GM18909 (cell line): Measurements from ENCODE around the gene KIF16B.
"Not testable (repeated sequence)": the region's sequence is repeated elsewhere in the genome, so short reads cannot be mapped to it uniquely, and the experiment has no call there.

Source experiments
- ATAC-seq: cut with Tn5 transposase; IDR thresholded peaks from one replicate; pipeline ENCODE4 v1.9.1; 2021; ENCODE audit warnings: mild to moderate bottlenecking; ENCODE audit not compliant: unreplicated experiment, poor library complexity

The KIF16B gene

GRCh38 chr20:16271450-16271849 lies 301.8 kb downstream of the KIF16B start:
- no peak for ATAC-seq

- no peak for ATAC-seq
Observed at GRCh38 chr20:16270989-16271388, 302.3 kb downstream of the KIF16B start.

GRCh38 chr20:16270314-16270931 lies 302.8 kb downstream of the KIF16B start:
- ATAC-seq = no peak

- no peak for ATAC-seq
Observed at GRCh38 chr20:16267526-16267925, 305.7 kb downstream of the KIF16B start.

DNA sequence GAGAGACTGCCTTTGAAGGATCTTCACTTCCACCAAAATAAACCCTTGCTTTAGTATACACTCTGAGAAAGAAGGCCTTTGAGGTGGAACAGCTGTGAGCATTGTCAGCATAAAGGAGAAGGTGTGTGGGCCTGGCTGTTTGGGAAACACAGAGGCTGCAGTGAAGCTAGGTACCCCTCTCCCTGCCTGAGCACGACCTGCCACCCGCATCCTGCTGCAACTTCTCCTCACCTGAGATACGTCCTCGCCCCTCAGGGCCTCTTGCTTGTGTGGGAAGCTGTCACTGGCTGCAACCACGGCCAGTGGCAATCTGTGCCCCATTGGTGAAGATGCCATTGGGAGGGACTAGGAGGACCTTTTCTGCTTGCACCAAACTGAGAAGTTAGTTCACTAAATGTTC lies 307.9 kb downstream of the KIF16B start:
- ATAC-seq = no peak

DNA sequence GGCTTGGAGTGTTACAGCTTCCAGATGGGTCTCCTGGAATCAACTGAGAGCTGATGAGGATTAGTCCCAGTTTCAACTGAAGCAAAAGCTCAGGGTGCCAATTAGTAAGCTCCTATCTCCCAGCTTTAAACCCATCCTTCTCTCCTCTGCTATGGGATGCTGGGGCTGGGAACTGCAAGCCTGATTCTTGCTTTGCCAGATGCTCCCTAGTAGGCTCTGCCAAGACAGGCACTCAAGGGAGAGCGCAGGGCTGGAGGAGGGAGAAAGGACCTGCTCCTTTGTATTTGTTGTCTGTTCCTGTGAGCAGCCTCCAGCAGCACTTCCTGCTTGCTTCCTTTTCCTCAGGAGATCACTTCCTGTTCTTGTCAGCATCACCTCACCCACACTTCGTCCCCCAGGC lies 309.7 kb downstream of the KIF16B start:
- no peak for ATAC-seq

- ATAC-seq = no peak
Observed at GRCh38 chr20:16262594-16262993, 310.7 kb downstream of the KIF16B start.

- ATAC-seq = no peak
Observed at GRCh38 chr20:16261733-16262273, 311.4 kb downstream of the KIF16B start.

DNA sequence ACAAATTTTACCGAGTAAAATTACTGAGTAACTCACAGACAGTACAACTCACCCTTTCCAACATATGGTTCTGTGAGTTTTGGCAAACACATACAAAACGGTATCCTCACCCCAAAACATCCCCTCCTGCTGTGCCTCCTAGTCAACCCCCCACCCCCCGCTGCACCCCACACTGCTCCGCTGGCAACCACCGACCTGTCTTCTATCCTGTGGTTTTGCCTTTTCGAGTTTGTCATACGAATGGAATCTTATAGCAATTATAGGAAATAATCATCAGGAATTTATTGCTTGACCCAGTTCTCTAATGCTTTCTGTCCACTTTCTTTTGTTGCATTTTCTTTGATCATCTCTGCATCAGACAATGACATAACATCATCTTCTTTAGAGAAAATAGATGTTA lies 312.3 kb downstream of the KIF16B start:
- no peak for ATAC-seq

- not testable (repeated sequence) for ATAC-seq
Observed at GRCh38 chr20:16260133-16260532, 313.1 kb downstream of the KIF16B start.

DNA sequence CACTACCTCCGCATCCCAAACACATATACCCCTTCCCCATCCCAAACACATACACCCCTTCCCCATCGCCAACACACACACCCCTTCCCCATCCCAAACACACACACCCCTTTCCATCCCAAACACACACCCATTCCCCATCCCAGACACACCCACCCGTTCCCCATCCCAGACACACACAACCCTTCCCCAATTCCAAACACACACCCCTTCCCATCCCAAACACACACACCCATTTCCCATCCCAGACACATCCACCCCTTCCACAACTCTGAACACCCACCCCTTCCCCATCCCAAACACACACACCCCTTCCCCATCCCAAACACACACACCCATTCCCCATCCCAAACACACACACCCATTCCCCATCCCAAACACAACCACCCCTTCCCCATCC lies 314.5 kb downstream of the KIF16B start:
- ATAC-seq = no peak

DNA sequence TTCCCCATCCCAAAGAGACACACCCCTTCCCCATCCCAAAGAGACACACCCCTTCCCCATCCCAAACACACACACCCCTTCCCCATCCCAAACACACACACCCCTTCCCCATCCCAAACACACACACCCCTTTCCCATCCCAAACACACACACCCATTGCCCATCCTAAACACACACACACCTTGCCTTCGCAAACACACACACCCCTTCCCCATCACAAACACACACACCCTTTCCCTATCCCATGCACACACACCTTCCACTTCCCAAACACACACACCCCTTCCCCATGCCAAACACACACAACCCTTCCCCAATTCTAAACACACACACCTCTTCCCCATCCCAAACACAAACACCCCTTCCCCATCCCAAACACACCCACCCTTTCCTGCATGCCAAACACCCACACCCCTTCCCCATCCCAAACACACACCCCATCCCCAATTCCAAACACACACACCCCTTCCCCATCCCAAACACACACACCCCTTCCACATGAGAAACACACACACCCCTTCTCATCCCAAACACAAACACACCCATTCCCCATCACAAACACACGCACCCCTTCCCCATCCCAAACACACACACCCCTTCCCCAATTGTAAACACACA lies 315.3 kb downstream of the KIF16B start:
- ATAC-seq = no peak

GRCh38 chr20:16257021-16257420 lies 316.2 kb downstream of the KIF16B start:
- ATAC-seq = no peak

DNA sequence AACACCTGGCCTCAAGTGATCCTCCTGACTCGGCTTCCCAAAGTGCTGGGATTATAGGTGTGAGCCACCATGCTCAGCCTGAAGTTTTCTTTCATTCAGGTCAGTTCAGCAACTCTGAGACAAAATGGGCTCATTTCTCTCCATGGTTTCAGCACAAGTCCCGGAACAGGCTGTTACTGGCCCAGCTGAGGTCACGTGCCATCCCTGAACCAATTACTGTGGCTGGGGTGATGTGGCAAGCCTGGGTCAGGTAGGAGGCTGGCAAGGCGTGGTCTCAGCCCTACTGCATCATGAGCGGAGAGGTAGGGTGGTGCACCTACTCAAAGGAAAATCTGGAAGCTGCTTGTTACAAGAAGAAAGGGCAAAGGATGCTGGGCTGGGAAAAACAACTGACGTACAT lies 326.4 kb downstream of the KIF16B start:
- no peak for ATAC-seq

- no peak for ATAC-seq
Observed at GRCh38 chr20:16246291-16246690, 327.0 kb downstream of the KIF16B start.

- ATAC-seq = no peak
Observed at GRCh38 chr20:16245879-16246278, 327.4 kb downstream of the KIF16B start.

DNA sequence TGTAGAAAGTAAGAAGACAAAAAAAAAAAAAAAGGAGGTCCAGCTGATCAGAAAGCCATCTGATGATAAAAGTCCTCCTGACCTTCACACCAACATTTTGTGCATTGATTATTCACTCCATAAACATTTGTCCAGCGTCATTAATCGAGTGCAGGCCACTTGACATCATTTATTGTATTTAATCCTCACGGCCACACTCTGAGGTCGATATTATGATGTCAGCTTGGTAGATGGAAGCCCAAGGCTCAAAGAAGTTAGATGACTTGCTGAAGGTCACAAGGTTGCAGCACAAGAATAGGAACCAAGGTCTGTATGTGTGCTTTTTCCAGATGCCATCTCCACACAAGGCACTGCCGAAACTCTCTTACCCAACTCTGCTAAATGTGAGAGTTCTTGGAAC lies 328.4 kb downstream of the KIF16B start:
- no peak for ATAC-seq

DNA sequence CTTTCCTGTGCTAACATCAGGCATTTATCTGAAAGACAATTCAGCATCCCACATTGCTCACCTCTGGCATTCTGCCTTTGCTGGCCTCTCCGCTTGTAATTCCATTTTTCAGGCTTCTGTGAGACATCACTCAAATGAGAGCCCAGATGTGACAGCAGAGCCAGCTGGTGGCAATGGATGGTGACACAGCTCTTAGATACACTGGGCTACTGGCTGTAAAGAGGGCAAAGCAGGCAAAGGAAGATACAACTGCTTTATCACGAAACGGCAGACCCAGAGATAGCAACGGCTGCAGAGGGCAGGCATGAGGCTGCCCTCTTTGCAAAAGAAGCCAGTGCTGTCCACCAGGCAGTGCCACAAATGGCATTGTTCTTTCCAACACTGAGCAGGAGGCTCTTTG lies 329.8 kb downstream of the KIF16B start:
- ATAC-seq = no peak

DNA sequence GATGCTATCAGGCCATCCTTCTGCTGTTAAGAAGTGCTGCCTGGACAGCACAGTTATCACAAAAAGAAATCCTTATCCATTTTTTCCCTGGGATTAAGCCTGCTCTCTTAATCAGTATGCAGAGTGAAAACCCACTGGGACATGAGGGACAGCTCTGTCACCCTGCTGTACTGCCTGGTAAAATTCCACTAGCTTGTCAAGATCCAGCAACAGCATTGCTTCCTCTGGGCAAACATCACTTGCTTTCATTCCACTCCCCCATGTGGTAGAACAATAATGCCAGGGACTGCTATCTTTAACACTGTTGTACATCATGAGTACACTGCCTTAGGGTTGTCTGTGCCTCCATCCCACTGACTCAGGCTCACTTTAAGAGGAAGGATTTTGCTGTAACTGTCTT lies 331.3 kb downstream of the KIF16B start:
- no peak for ATAC-seq

- ATAC-seq = no peak
Observed at GRCh38 chr20:16240355-16240754, 332.9 kb downstream of the KIF16B start.

DNA sequence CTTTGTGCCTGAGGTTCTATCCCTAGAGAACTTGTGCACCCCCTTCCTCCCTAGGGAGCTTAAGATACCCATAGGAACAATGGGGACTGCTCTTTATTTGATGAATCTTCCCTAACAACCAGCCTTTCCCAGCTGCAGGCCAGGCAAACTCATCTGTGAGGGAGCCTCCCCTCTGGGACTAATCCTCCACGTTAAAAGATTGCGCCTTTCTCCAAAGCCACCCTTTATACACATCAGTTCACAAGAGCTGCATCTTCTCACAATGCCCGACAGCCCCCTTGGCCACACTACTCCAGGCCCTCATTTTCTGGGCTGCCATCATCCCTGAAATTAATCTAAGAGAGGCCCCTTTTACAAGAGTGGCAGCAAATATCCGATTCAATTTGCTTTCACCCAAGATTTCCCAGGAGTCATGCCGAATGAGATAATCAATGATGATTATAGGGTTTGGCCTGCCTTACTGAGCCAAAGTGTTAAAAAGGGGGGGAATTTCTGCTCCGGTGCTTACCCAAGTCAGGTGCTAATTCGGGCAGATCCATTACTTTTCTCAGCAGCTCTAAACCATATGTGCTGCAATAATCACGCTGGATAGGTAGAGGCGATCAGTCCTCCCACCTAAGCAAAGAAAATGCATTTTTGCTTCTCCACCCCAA lies 336.5 kb downstream of the KIF16B start:
- no peak for ATAC-seq

DNA sequence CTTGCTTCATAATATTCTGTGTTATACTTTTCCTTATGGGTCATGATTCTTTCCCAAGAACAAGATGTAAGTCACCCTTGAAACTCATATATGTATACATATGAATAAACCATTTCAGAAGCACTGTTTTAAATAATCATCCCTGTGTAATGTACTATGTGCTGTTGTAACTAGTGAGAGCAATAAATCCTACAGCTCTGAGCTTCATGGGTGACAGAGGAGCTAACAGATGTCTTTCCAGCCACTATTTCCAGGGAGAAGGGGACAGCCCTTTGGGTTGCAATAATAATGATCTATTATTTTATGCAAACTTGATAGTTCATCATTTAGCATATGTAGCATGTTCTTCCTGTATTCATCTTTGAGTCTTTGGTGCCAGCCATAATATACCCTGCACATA lies 342.8 kb downstream of the KIF16B start:
- no peak for ATAC-seq
